Testis (tissue), 2 donors: ENCODE data around the gene GATA1.

Experiments
- POLR2A ChIP-seq: fragments of 450-650 bp; IDR thresholded peaks from one replicate; pipeline ENCODE4 v1.6.1; 2017; ENCODE audit warnings: antibody characterized with exemption, mild to moderate bottlenecking, moderate library complexity
- TF ChIP-seq, protein P1 (sequence below), 3 experiments: fragments of 450-650 bp in 2 of 3; fragments of 200-600 bp in 1 of 3; sonication (generic) in 1 of 3; IDR thresholded peaks; one replicate each; pipeline ENCODE4 v1.5.1; 2016 to 2019; ENCODE audit warnings: antibody characterized with exemption in 3 of 3, mild to moderate bottlenecking in 2 of 3, moderate library complexity in 1 of 3

DNA sequence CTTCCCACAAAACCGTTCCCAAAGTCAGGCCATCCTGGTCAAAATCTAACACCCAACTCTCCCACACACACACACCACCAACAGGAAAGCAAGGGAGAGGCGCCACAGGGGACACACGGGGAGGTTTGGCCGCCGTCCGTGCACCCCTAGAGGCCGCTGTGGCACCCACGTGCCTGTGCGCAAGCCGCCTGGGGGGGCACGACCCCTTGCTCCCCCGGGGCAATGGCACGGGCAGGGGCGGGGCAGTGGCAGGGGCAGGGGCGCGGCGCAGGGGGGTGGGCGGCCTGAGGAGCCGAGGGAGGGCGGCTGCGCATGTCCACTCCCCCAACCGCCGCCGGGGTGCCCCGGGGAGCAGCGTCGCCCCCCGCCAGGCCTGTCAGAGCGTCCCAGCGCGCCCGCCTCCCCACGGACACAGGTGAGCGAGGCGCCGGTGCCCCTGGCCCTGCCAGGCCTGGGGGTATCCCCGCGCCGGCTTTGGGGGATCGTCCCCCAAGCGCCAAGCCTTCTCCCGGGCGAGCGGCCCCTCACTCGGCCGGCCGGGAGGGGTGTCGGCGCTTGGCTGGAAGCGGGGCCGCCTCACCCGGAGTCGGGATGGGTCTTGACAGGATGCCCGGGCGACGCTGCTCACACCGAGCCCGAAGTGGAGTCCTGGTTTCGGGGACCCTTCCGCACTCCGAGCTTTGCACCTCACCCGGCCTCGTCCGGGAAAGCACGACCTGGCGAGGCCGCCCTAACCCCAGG is 39.9 kb downstream of the GATA1 start, which contains the start of gene ERAS:
- TF ChIP-seq, protein P1, sequence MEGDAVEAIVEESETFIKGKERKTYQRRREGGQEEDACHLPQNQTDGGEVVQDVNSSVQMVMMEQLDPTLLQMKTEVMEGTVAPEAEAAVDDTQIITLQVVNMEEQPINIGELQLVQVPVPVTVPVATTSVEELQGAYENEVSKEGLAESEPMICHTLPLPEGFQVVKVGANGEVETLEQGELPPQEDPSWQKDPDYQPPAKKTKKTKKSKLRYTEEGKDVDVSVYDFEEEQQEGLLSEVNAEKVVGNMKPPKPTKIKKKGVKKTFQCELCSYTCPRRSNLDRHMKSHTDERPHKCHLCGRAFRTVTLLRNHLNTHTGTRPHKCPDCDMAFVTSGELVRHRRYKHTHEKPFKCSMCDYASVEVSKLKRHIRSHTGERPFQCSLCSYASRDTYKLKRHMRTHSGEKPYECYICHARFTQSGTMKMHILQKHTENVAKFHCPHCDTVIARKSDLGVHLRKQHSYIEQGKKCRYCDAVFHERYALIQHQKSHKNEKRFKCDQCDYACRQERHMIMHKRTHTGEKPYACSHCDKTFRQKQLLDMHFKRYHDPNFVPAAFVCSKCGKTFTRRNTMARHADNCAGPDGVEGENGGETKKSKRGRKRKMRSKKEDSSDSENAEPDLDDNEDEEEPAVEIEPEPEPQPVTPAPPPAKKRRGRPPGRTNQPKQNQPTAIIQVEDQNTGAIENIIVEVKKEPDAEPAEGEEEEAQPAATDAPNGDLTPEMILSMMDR (IDR thresholded peaks at IDR 0.05), result no peak
- no peak for TF ChIP-seq POLR2A
